Astrocyte (in vitro differentiated cells and primary cell): ENCODE measurements around the gene MTHFD1.

Source experiments
- EZH2 ChIP-seq: IDR thresholded peaks from 2 replicates; pipeline ENCODE4 v1.6.1; 2012; ENCODE audit warnings: mild to moderate bottlenecking, low read length, inconsistent platforms; ENCODE audit not compliant: insufficient read depth
- TF ChIP-seq, protein P1 (sequence below): IDR thresholded peaks from 2 replicates; pipeline ENCODE4 v1.5.1; 2011; ENCODE audit warnings: low read depth, mild to moderate bottlenecking, inconsistent platforms, low read length, moderate library complexity; ENCODE audit not compliant: insufficient read depth

DNA sequence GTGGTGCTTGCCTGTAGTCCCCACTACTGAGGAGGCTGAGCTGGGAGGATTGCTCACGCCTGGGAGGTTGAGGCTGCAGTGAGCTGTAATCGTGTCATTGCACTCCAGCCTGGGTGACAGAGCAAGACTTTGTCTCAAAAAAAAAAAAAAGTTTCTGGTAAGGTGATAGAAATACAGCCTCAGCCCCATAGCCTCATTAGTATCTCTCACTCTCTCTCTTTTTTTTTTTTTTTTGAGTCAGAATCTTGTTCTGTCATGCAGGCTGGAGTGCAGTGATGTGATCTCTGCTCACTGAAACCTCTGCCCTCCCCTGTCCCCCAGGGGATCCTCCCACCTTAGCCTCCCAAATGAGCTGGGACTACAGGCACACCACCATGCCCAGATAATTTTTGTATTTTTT lies 19.2 kb downstream of the MTHFD1 start:
- TF ChIP-seq, protein P1, sequence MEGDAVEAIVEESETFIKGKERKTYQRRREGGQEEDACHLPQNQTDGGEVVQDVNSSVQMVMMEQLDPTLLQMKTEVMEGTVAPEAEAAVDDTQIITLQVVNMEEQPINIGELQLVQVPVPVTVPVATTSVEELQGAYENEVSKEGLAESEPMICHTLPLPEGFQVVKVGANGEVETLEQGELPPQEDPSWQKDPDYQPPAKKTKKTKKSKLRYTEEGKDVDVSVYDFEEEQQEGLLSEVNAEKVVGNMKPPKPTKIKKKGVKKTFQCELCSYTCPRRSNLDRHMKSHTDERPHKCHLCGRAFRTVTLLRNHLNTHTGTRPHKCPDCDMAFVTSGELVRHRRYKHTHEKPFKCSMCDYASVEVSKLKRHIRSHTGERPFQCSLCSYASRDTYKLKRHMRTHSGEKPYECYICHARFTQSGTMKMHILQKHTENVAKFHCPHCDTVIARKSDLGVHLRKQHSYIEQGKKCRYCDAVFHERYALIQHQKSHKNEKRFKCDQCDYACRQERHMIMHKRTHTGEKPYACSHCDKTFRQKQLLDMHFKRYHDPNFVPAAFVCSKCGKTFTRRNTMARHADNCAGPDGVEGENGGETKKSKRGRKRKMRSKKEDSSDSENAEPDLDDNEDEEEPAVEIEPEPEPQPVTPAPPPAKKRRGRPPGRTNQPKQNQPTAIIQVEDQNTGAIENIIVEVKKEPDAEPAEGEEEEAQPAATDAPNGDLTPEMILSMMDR = no peak
- no peak for TF ChIP-seq EZH2
